ACHN (cell line): ENCODE data around the gene ZNF804A.

ENCODE experiments used
- DNase-seq: peaks from one replicate; pipeline ENCODE4 v3.0.0-alpha.2; 2015
- in situ Hi-C: cut with HindIII; loops from 2 replicates; pipeline ENCODE4 v1.10.0; 2017; ENCODE audit warnings: low sequenced_read_pairs, low pct_ligation_motif_present, low pct_unique_long_range_greater_than_20kb

ZNF804A gene

GRCh38 chr2:184599054-184599871, 934 bp downstream of the ZNF804A start:
- no peak for DNase-seq
- in situ Hi-C loops, result no loop called here

GRCh38 chr2:184599872-184600222, 1.5 kb downstream of the ZNF804A start:
- in situ Hi-C loops, result no loop called here
- no peak for DNase-seq

- DNase-seq, result no peak
- in situ Hi-C loops, result no loop called here
These were observed 4.4 kb downstream of the ZNF804A start for GRCh38 chr2:184602734-184603133.

GRCh38 chr2:184610891-184611290, 12.6 kb downstream of the ZNF804A start:
- in situ Hi-C loops, result no loop called here
- no peak for DNase-seq

GRCh38 chr2:184611361-184612085, 13.2 kb downstream of the ZNF804A start:
- DNase-seq, result peak; percentile 52
- in situ Hi-C loops, result no loop called here

- DNase-seq, result no peak
- in situ Hi-C loops, result no loop called here
These were observed 22.0 kb downstream of the ZNF804A start for GRCh38 chr2:184620367-184620766.

- in situ Hi-C loops, result no loop called here
- no peak for DNase-seq
These were observed 26.0 kb downstream of the ZNF804A start for GRCh38 chr2:184624311-184624710.

- in situ Hi-C loops, result no loop called here
These were observed 29.7 kb downstream of the ZNF804A start for GRCh38 chr2:184628051-184628450.

GRCh38 chr2:184633726-184634125, 35.4 kb downstream of the ZNF804A start:
- in situ Hi-C loops, result no loop called here
- no peak for DNase-seq

More at GRCh38 chr2:184628051-184628450, 29.7 kb downstream of the ZNF804A start:
- DNase-seq, result no peak

- no peak for DNase-seq
- in situ Hi-C loops, result no loop called here
These were observed 39.5 kb downstream of the ZNF804A start for GRCh38 chr2:184637781-184638180.

GRCh38 chr2:184644685-184645084, 46.4 kb downstream of the ZNF804A start:
- in situ Hi-C loops, result no loop called here
- peak; percentile 20 for DNase-seq

- DNase-seq, result peak; percentile 33
- in situ Hi-C loops, result no loop called here
These were observed 47.8 kb downstream of the ZNF804A start for GRCh38 chr2:184646177-184646576.

- in situ Hi-C loops, result no loop called here
These were observed 48.3 kb downstream of the ZNF804A start for GRCh38 chr2:184646593-184646992.

GRCh38 chr2:184654945-184655344, 56.6 kb downstream of the ZNF804A start:
- in situ Hi-C loops, result no loop called here
- DNase-seq, result no peak

More at GRCh38 chr2:184646593-184646992, 48.3 kb downstream of the ZNF804A start:
- no peak for DNase-seq

- in situ Hi-C loops, result no loop called here
- DNase-seq, result no peak
These were observed 78.8 kb downstream of the ZNF804A start for GRCh38 chr2:184677171-184677570.

- DNase-seq, result no peak
- in situ Hi-C loops, result no loop called here
These were observed 81.1 kb downstream of the ZNF804A start for GRCh38 chr2:184679219-184680018.

- DNase-seq, result no peak
- in situ Hi-C loops, result no loop called here
These were observed 82.5 kb downstream of the ZNF804A start for GRCh38 chr2:184680825-184681224.

- DNase-seq, result no peak
- in situ Hi-C loops, result no loop called here
These were observed 83.5 kb downstream of the ZNF804A start for GRCh38 chr2:184681642-184682321.

GRCh38 chr2:184683911-184684310, 85.6 kb downstream of the ZNF804A start:
- DNase-seq, result no peak
- in situ Hi-C loops, result no loop called here
